Measurements from ENCODE around the gene THADA.

THADA gene

DNA sequence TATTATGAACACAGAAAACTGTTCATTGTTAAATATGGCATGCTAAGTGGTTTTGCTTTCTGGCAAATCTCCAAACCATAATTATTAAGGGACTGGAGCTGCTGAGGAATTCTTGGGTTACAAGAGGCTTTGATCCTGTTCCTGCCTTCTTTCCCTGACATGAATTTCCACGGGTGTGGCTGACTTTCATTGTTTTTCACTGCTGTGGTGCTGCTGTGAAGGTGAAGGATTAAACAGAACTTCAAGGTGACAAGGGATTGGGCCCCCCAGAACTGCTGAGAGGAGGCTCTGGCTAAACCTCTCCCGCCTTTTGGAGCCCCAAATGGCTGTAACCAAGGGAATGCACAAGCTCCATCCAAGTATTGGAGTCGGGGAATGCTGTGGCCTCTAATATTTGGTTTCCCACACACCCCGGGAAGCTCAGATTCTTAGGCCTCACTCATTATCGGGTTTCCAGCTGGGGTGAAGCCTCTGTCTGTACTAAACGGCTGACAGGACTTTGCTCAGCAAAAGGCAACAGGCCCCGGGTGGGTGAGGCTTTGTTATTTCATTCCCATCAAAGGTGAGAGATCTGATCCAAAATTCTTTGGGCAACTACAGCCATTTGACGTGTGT is 340.4 kb downstream of the THADA start:
- no peaks in the 10 kb centered on the region for H3K9me3 ChIP-seq (ENCODE audit: insufficient read depth, low read length, severe bottlenecking)
- DNase-seq: no peak

GRCh38 chr2:43254331-43254730 is 341.5 kb downstream of the THADA start:
- H3K4me2 ChIP-seq (ENCODE audit: insufficient read depth, low read length): no peak overlapping the region
- no peak for TF ChIP-seq CTCF (IDR thresholded peaks at IDR 0.05; ENCODE audit: borderline replicate concordance, extremely low read depth, low read length, poor library complexity, severe bottlenecking)
- no peak for TF ChIP-seq EZH2 (IDR thresholded peaks at IDR 0.05; ENCODE audit: borderline replicate concordance, low read depth, low read length, severe bottlenecking)
- H3K9me3 ChIP-seq (ENCODE audit: insufficient read depth, low read length, severe bottlenecking): no peaks in the 10 kb centered on the region
- H3K4me1 ChIP-seq (ENCODE audit: insufficient read depth, low read length): no peaks in the 10 kb centered on the region
- no peaks in the 10 kb centered on the region for H4K20me1 ChIP-seq (ENCODE audit: insufficient read depth, low read length)
- no peak overlapping the region for H3K9ac ChIP-seq (ENCODE audit: low read depth, low read length)
- H3K27ac ChIP-seq (ENCODE audit: low read length): no peak overlapping the region
- DNase-seq: no peak
- ATAC-seq (ENCODE audit: insufficient read depth, low read depth): no peak
- no peaks in the 10 kb centered on the region for H3K79me2 ChIP-seq (ENCODE audit: insufficient read depth, low read length)
- no peak overlapping the region for H3K4me3 ChIP-seq (ENCODE audit: low read depth in 1 of 2, low read length in 2 of 2)
- H2AFZ ChIP-seq (ENCODE audit: low read depth, low read length): no peak overlapping the region
- H3K36me3 ChIP-seq (ENCODE audit: insufficient read depth, low read length): peaks cover 26% of the 10 kb centered on the region
- no peaks in the 10 kb centered on the region for H3K27me3 ChIP-seq (ENCODE audit: insufficient read depth, low read length, poor library complexity)

More for the DNA sequence above, 340.4 kb downstream of the THADA start:
- Histone ChIP-seq H3K27me3 (ENCODE audit: insufficient read depth, low read length, poor library complexity) (no peaks in the 10 kb centered on the region), H2AFZ (ENCODE audit: low read depth, low read length) (no peak overlapping the region), H3K9ac (ENCODE audit: low read depth, low read length) (no peak overlapping the region), H3K4me3 (ENCODE audit: low read depth in 1 of 2, low read length in 2 of 2) (no peak overlapping the region), H3K4me1 (ENCODE audit: insufficient read depth, low read length) (no peaks in the 10 kb centered on the region), H4K20me1 (ENCODE audit: insufficient read depth, low read length) (no peaks in the 10 kb centered on the region), H3K4me2 (ENCODE audit: insufficient read depth, low read length) (no peak overlapping the region), H3K27ac (ENCODE audit: low read length) (no peak overlapping the region), H3K36me3 (ENCODE audit: insufficient read depth, low read length) (peaks cover 26% of the 10 kb centered on the region), H3K79me2 (ENCODE audit: insufficient read depth, low read length) (no peaks in the 10 kb centered on the region)
- ATAC-seq (ENCODE audit: insufficient read depth, low read depth): no peak
- TF ChIP-seq CTCF (IDR thresholded peaks at IDR 0.05; ENCODE audit: borderline replicate concordance, extremely low read depth, low read length, poor library complexity, severe bottlenecking): no peak
- no peak for TF ChIP-seq EZH2 (IDR thresholded peaks at IDR 0.05; ENCODE audit: borderline replicate concordance, low read depth, low read length, severe bottlenecking)

DNA sequence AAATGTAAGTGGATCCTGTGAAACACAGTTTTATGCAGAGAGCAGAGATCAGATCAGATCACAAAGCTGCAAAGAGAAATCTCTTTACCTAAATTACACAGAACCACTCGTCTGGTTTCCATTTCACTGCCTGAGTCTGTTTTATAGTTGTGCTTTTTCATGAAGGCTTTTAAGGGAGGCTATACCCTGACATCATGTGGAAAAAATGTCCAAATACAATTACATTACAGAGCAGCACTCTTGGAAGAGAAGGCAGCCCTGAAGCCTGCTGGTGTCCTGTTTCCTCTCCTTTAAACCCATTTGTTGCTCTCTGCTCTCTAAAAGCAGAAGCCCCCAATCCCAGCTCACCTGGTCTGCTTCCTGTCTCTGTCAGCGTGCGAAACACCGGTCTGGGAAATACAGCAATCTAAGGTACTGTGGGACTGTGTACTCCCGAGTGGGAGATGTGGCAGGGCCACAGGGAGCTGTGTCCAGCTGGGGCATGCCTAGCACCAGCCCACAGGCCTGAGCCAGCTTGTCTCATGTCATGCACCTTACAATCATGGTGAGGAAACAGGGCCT is 344.6 kb downstream of the THADA start:
- no peak overlapping the region for H3K4me2 ChIP-seq (ENCODE audit: insufficient read depth, low read length)
- H3K4me3 ChIP-seq (ENCODE audit: low read depth in 1 of 2, low read length in 2 of 2): no peak overlapping the region
- ATAC-seq (ENCODE audit: insufficient read depth, low read depth) (peak; percentile 19; the same call in 1 of the 3 replicates), DNase-seq (no peak)
- no peaks in the 10 kb centered on the region for H3K4me1 ChIP-seq (ENCODE audit: insufficient read depth, low read length)
- no peaks in the 10 kb centered on the region for H3K9me3 ChIP-seq (ENCODE audit: insufficient read depth, low read length, severe bottlenecking)
- no peaks in the 10 kb centered on the region for H4K20me1 ChIP-seq (ENCODE audit: insufficient read depth, low read length)
- H3K27ac ChIP-seq (ENCODE audit: low read length): no peak overlapping the region
- no peaks in the 10 kb centered on the region for H3K27me3 ChIP-seq (ENCODE audit: insufficient read depth, low read length, poor library complexity)
- H3K36me3 ChIP-seq (ENCODE audit: insufficient read depth, low read length): peaks cover 15% of the 10 kb centered on the region
- no peak overlapping the region for H2AFZ ChIP-seq (ENCODE audit: low read depth, low read length)
- no peak overlapping the region for H3K9ac ChIP-seq (ENCODE audit: low read depth, low read length)
- TF ChIP-seq EZH2 (IDR thresholded peaks at IDR 0.05; ENCODE audit: borderline replicate concordance, low read depth, low read length, severe bottlenecking) (no peak), CTCF (IDR thresholded peaks at IDR 0.05; ENCODE audit: borderline replicate concordance, extremely low read depth, low read length, poor library complexity, severe bottlenecking) (no peak)
- no peaks in the 10 kb centered on the region for H3K79me2 ChIP-seq (ENCODE audit: insufficient read depth, low read length)
